Gastroesophageal sphincter (tissue), 3 donors: Measurements from ENCODE around the gene OTOF.

Source experiments
- CTCF ChIP-seq, 4 experiments: fragments of 200-600 bp in 2 of 4; fragments of 450-650 bp in 2 of 4; sonication (generic) in 1 of 4; IDR thresholded peaks; one replicate each; pipeline ENCODE4 v1.5.1; 2017 to 2019; ENCODE audit warnings: antibody characterized with exemption in 4 of 4, mild to moderate bottlenecking in 2 of 4, moderate library complexity in 2 of 4
- EP300 ChIP-seq: sonication (generic); formaldehyde crosslinking; IDR thresholded peaks from one replicate; pipeline ENCODE4 v1.6.1; 2017; ENCODE audit warnings: antibody characterized with exemption, mild to moderate bottlenecking
- POLR2A ChIP-seq, 2 donors: fragments of 450-650 bp; IDR thresholded peaks; one replicate each; pipeline ENCODE4 v1.6.1; 2017; ENCODE audit warnings: antibody characterized with exemption in 2 of 2, mild to moderate bottlenecking in 2 of 2, moderate library complexity in 1 of 2
- POLR2AphosphoS5 ChIP-seq: sonication (generic); formaldehyde crosslinking; IDR thresholded peaks from one replicate; pipeline ENCODE4 v1.6.1; 2017; ENCODE audit warnings: antibody characterized with exemption

DNA sequence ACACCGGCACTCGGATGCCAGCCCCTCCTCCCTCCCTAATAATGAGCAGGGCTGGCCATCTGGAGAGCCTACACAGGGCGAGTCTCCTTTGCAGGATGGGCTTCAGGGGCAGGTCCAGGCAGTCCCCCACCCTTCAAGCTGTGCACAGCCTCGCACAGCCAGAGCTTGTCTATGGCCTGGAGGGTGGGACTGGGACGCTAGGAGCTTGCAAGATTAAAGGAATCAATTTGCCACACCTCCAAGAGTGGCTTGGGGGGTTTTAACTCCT, 43.9 kb upstream of the OTOF start:
- no peak for TF ChIP-seq POLR2AphosphoS5
- TF ChIP-seq POLR2A (IDR thresholded peaks at IDR 0.05), result no peak
- TF ChIP-seq CTCF (IDR thresholded peaks at IDR 0.05), result no peak
- TF ChIP-seq EP300, result no peak
